Spleen (tissue), 11 donors: ENCODE data around the gene RETREG2. TPM values are rescaled to one million over a fixed set of nuclear protein-coding genes. Genes with fewer than 3 reads are reported as not detected.

Source experiments
- DNase-seq: peaks from one replicate; pipeline ENCODE4 v3.0.0-alpha.2; 2020
- H3K27ac ChIP-seq, 8 donors: fragments of 200-600 bp; sonication (generic) in 7 of 8; 1 replicate in 4 of 8; 2 replicates in 4 of 8; pipeline versions ENCODE4 v1.5.0 to v1.8.0; 2016 to 2021; ENCODE audit warnings: inconsistent platforms in 4 of 8, mild to moderate bottlenecking in 4 of 8, moderate library complexity in 1 of 8
- H3K27me3 ChIP-seq, 7 donors: fragments of 200-600 bp; sonication (generic) in 6 of 7; replicated peaks in 1 of 7; 1 replicate in 4 of 7; 2 replicates in 3 of 7; pipeline versions ENCODE4 v1.5.0 to v1.8.0; 2016 to 2021; ENCODE audit warnings: inconsistent platforms in 3 of 7, mild to moderate bottlenecking in 1 of 7
- H3K36me3 ChIP-seq, 6 donors: fragments of 200-600 bp; sonication (generic) in 5 of 6; 1 replicate in 4 of 6; 2 replicates in 2 of 6; pipeline versions ENCODE4 v1.5.0 to v1.8.0; 2016 to 2021; ENCODE audit warnings: inconsistent platforms in 2 of 6
- H3K4me1 ChIP-seq, 6 donors: fragments of 200-600 bp; sonication (generic) in 5 of 6; 1 replicate in 3 of 6; 2 replicates in 3 of 6; pipeline versions ENCODE4 v1.5.0 to v1.8.0; 2016 to 2021; ENCODE audit warnings: inconsistent platforms in 3 of 6
- H3K4me3 ChIP-seq, 8 donors: fragments of 200-600 bp; sonication (generic) in 7 of 8; 1 replicate in 4 of 8; 2 replicates in 4 of 8; pipeline versions ENCODE4 v1.5.0 to v1.8.0; 2016 to 2021; ENCODE audit warnings: inconsistent platforms in 4 of 8, mild to moderate bottlenecking in 4 of 8, moderate library complexity in 2 of 8
- H3K9me3 ChIP-seq, 8 donors: fragments of 200-600 bp; sonication (generic) in 7 of 8; 1 replicate in 4 of 8; 2 replicates in 4 of 8; pipeline versions ENCODE4 v1.5.0 to v1.8.0; 2016 to 2021; ENCODE audit warnings: inconsistent platforms in 4 of 8
- CTCF ChIP-seq, 11 experiments: fragments of 200-600 bp in 7 of 11; fragments of 450-650 bp in 4 of 11; sonication (generic) in 4 of 11; IDR thresholded peaks in 8 of 11; conservative IDR thresholded peaks in 3 of 11; 1 replicate in 7 of 11; 2 replicates in 4 of 11; pipeline versions ENCODE4 v1.4.0 to v1.8.0; 2016 to 2021; ENCODE audit warnings: antibody characterized with exemption in 11 of 11, inconsistent platforms in 4 of 11, mild to moderate bottlenecking in 1 of 11
- POLR2A ChIP-seq, 3 donors: fragments of 450-650 bp; IDR thresholded peaks; one replicate each; pipeline ENCODE4 v1.5.1; 2017; ENCODE audit warnings: antibody characterized with exemption in 3 of 3, mild to moderate bottlenecking in 1 of 3
- POLR2AphosphoS5 ChIP-seq, 3 donors: sonication (generic); formaldehyde crosslinking; IDR thresholded peaks; one replicate each; pipeline ENCODE4 v1.5.1; 2017; ENCODE audit warnings: antibody characterized with exemption in 3 of 3
- WGBS, 5 donors: extraction: QIAGEN DNeasy Blood & Tissue Kit in 3 of 5; methylation state at CpG; one replicate each; pipeline versions ENCODE4 v1.1.5 to v1.1.7; 2013 to 2018; 5-methylcytosine and 5-hydroxymethylcytosine counted together
- intact Hi-C: fragments of 100-400 bp; cut with DNase I; formaldehyde crosslinking; loops from one replicate; pipeline ENCODE4 v1.15.0; 2023; ENCODE audit warnings: low total_unique reads
- polyA plus RNA-seq, 3 donors: library from polyadenylated mRNA; stranded (reverse); fragments of 200-250 nt; gene quantifications; one replicate each; pipeline ENCODE4 v1.2.1, GENCODE V29; 2013
- total RNA-seq, 7 donors: library from RNA; depleted of rRNA in 3 of 7; stranded (reverse); fragments of >200 nt in 3 of 7; fragmentation: NEBNext Ultra II Directional in 4 of 7; extraction: Animal tissue kit (Norgen Biotek cat#: 25700) in 4 of 7; gene quantifications; one replicate each; pipeline versions ENCODE4 v1.1.0 to v1.2.1, GENCODE V29; 2016 to 2021
- donor health status: healthy with polysubstance abuse.
- donor health status: DM: no; HTN: no; CAD: no; lungs with moderate emphysema.
- donor health status: DM: no; HTN: no; CAD: no.
- donor health status: Bipolar disorder and iron deficiency.
- donor health status: healthy.
- donor health status: DM: no; HTN: no; CAD: no.
- donor health status: DM: yes; HTN: yes; CAD: no.

RETREG2 gene
- total and polyA plus RNA-seq, 10 donors: 30.0 to 101 (median 71.4) TPM

GRCh38 chr2:219158586-219158985, 19.5 kb upstream of the RETREG2 start:
- Histone ChIP-seq H3K4me1 (peaks cover 7 to 24% (median 14%) of the 10 kb centered on the region in 6 donors), H3K27ac (no peak overlapping the region), H3K36me3 (peaks cover 0 to 43% (median 21%) of the 10 kb centered on the region in 6 donors), H3K4me3 (no peak overlapping the region), H3K27me3 (no peaks in the 10 kb centered on the region), H3K9me3 (no peaks in the 10 kb centered on the region)
- intact Hi-C loops: loop anchor here (10.0 kb wide), 1 partner anchor 104 kb away; no protein-coding TSS in a partner anchor
- DNase-seq: no peak
- TF ChIP-seq POLR2AphosphoS5 (IDR thresholded peaks at IDR 0.05) (no peak), POLR2A (IDR thresholded peaks at IDR 0.05) (no peak), CTCF (IDR thresholded peaks at IDR 0.05 in 8 of 11, conservative IDR thresholded peaks at IDR 0.05 in 3 of 11) (no peak)
- 83 to 87% (median 83%) methylated on average over 3 of the region's 3 CpGs for WGBS, 5 donors

- H3K27ac ChIP-seq: peak overlapping the region; percentile 90 to 97 (median 96)
- H3K9me3 ChIP-seq: no peaks in the 10 kb centered on the region
- 11 to 21% (median 19%) methylated on average over 18 of the region's 18 CpGs for WGBS, 5 donors
- intact Hi-C loops: loop anchor here (5.0 to 10.0 kb wide), 2 partner anchors 105 to 133 kb away; no protein-coding TSS in a partner anchor
- no peak for DNase-seq
- TF ChIP-seq POLR2AphosphoS5 (IDR thresholded peaks at IDR 0.05) (no peak), CTCF (IDR thresholded peaks at IDR 0.05 in 8 of 11, conservative IDR thresholded peaks at IDR 0.05 in 3 of 11) (no peak), POLR2A (IDR thresholded peaks at IDR 0.05) (no peak)
- H3K4me3 ChIP-seq: peak overlapping the region; percentile 52 to 81 (median 73)
- no peaks in the 10 kb centered on the region for H3K27me3 ChIP-seq
- H3K36me3 ChIP-seq: peaks cover 0 to 33% (median 19%) of the 10 kb centered on the region in 6 donors
- H3K4me1 ChIP-seq: peaks cover 7 to 24% (median 14%) of the 10 kb centered on the region in 6 donors
These were observed 18.3 kb upstream of the RETREG2 start for GRCh38 chr2:219159771-219160185.

GRCh38 chr2:219160186-219161017, 17.7 kb upstream of the RETREG2 start, which contains the start of gene NHEJ1:
Gene NHEJ1 (minus strand): TSS chr2:219160815. CDS start chr2:219158362, 2,453 bp downstream.
- H3K27ac ChIP-seq: peak within 1 kb of the TSS; percentile 90 to 97 (median 96)
- DNase-seq: peak; percentile 98
- peaks cover 0 to 36% (median 19%) of the 10 kb centered on the region in 6 donors for H3K36me3 ChIP-seq
- intact Hi-C loops: loop anchor here (5.0 kb wide), 1 partner anchor 132 kb away; no protein-coding TSS in a partner anchor
- peaks cover 7 to 24% (median 14%) of the 10 kb centered on the region in 6 donors for H3K4me1 ChIP-seq
- TF ChIP-seq POLR2A (IDR thresholded peaks at IDR 0.05) (peak in 1 of 3 donors; percentile 69), CTCF (IDR thresholded peaks at IDR 0.05 in 8 of 11, conservative IDR thresholded peaks at IDR 0.05 in 3 of 11) (peak; percentile 94 to 100 (median 98)), POLR2AphosphoS5 (IDR thresholded peaks at IDR 0.05) (peak; percentile 90 to 94 (median 93))
- H3K9me3 ChIP-seq: no peaks in the 10 kb centered on the region
- no peaks in the 10 kb centered on the region for H3K27me3 ChIP-seq
- peak within 1 kb of the TSS; percentile 52 to 81 (median 73) for H3K4me3 ChIP-seq
- WGBS, 5 donors: 0 to 3% (median 1%) methylated on average over 18 to 70 of the region's 70 CpGs

- no peak for TF ChIP-seq POLR2AphosphoS5 (IDR thresholded peaks at IDR 0.05)
- no peak for TF ChIP-seq POLR2A (IDR thresholded peaks at IDR 0.05)
- TF ChIP-seq CTCF (IDR thresholded peaks at IDR 0.05 in 8 of 11, conservative IDR thresholded peaks at IDR 0.05 in 3 of 11): no peak
- Histone ChIP-seq H3K4me1 (peaks cover 7 to 24% (median 14%) of the 10 kb centered on the region in 6 donors), H3K27ac (peak overlapping the region; percentile 90 to 97 (median 96)), H3K36me3 (peaks cover 0 to 31% (median 16%) of the 10 kb centered on the region in 6 donors), H3K27me3 (no peaks in the 10 kb centered on the region), H3K9me3 (no peaks in the 10 kb centered on the region), H3K4me3 (peak overlapping the region in 6 of 8 donors; percentile 63 to 81 (median 73))
- intact Hi-C loops: loop anchor here (5.0 kb wide), 1 partner anchor 131 kb away; no protein-coding TSS in a partner anchor
- WGBS, 5 donors: 74 to 91% (median 79%) methylated on average over 4 of the region's 4 CpGs
- no peak for DNase-seq
These were observed 17.0 kb upstream of the RETREG2 start for GRCh38 chr2:219161097-219161496.
